A549 treated with AZD2906 at 1 μM for 4 hours (cell line): ENCODE data around the gene SLC35G3. TPM values are rescaled to one million over a fixed set of nuclear protein-coding genes. Genes with fewer than 3 reads are reported as not detected.

Experiments
- total RNA-seq: library from RNA; stranded (reverse); fragments of 200-300 nt; extraction: Qiagen RNA extraction; gene quantifications from 5 replicates; pipeline ENCODE4 v1.2.3, GENCODE V29; 2022

The SLC35G3 gene
- not detected in 5 replicates for total RNA-seq

DNA sequence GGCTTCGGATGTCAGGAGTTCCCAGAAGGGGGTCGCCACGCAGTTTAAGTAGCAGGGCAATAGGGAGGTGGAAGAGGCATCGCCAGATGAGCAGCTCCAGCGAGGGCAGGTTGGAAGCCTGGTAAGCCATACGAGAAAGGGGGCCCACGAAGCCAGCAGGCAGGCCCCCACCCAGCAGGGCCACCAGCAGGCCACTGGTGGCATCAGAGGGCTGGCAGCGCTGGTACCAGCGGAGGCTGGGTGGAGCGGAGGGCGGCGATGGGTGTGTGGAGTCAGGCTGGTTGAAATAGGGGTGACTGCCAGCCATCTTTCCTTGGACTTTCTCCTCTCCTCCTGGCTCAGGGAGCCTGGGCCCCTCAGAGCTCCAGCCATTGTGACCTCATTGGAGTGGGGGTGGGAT, at the start of gene SLC35G3:
Gene SLC35G3, minus strand, starts transcription at position 393 of the 400 bp plus-strand sequence. Its CDS starts 86 bp downstream, at position 307.

DNA sequence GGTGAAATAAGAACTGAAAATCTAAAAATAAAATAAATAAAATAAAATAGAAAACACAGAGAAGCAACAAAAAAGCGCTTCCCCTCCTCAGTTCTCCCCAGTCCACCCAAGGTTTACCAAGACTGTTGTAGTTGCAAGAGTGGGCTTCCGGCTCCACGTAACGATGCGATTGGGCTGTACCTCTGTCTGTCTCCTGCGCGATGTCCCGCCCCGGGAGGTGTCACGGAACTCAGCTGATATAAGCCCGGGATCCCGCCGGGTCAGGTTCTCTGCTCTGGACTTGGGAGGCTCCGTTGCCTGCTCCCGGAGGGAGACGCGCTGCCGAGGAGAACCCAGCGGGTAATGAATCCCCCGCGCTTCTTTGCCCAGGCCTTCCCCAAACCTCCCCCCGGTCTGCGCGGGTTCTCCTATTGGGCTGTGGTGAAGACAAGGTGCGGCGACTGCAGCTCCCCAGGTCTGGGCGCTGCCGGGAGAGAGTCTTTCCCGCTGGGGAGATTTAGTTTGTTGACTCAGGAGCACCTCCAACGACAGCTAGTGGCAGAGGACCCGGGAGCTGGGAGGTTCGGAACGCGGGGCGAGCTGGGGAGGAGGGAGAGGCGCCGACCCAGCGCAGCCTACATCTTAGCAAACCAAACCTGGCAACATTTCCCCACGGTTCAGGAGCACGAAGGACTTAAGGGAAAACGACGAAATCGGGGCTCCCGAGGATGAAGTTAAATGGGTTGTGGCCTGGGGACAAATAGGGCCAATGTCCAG, 48.8 kb upstream of the SLC35G3 start, which contains the start of gene SLFN5:
Gene SLFN5, plus strand, starts transcription at position 268 of the 756 bp plus-strand sequence. CDS start 15,619 bp downstream, outside the sequence.

DNA sequence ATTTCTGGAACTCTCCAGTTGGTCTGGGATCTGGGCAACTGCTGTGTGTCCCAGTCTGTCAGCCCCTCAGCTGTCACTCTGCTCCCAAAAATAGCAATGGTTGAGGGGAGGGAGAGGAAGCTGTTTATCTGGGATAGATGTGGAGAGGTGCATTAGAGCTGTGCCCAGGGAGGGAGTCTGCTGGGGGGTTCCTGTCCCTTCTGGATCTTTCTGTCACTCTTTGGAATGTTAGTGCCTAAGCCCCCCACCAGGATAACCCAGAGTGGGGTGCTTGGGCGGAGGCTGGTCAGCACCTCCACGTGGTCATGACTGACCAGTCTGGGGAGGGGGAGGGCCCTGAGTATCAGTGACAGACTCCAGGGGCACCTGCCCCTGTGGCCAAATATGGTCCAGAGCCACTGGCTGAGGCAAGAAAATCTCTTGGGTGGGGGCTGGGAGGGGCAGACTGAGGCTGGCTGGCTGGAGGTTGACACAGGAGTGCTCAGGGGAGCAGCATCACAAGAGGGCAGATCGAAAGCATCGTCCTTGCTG, 46.8 kb downstream of the SLC35G3 start, which contains the start of gene UNC45B:
Gene UNC45B, plus strand, starts transcription at position 443 of the 531 bp plus-strand sequence. CDS start 447 bp downstream, outside the sequence.

Other genes starting within 250 kb of the SLC35G3 start
- gene CCT6B, start 232.9 kb downstream of the SLC35G3 start, total RNA-seq, result 1.1 to 2.0 TPM (median 1.9 TPM) in 5 replicates
- 12.7 to 17.6 TPM (median 14.2 TPM) in 5 replicates for gene ZNF830, start 232.9 kb downstream of the SLC35G3 start, total RNA-seq
- 15.2 to 21.4 TPM (median 17.3 TPM) in 5 replicates for gene LIG3, start 213.9 kb downstream of the SLC35G3 start, total RNA-seq
- 45.3 to 60.0 TPM (median 50.5 TPM) in 5 replicates for gene RFFL, start 130.7 kb downstream of the SLC35G3 start, total RNA-seq
- gene RAD51D, start 74.5 kb downstream of the SLC35G3 start, total RNA-seq, result 26.4 to 31.6 TPM (median 28.2 TPM) in 5 replicates
- gene FNDC8, start 72.8 kb downstream of the SLC35G3 start, total RNA-seq, result 0.07 TPM in 2 of 5 replicates, not detected in the others
- 29.4 to 36.6 TPM (median 34.6 TPM) in 5 replicates for gene NLE1, start 52.1 kb downstream of the SLC35G3 start, total RNA-seq
- gene UNC45B, start 46.6 kb downstream of the SLC35G3 start, total RNA-seq, result not detected in 5 replicates
- gene SLFN5, start 48.7 kb upstream of the SLC35G3 start, total RNA-seq, result 2.4 to 3.2 TPM (median 2.6 TPM) in 5 replicates
- gene SLFN11, start 179.2 kb upstream of the SLC35G3 start, total RNA-seq, result 4.4 to 6.1 TPM (median 5.2 TPM) in 5 replicates
- 0.08 TPM in 1 of 5 replicates, not detected in the others for gene SLFN12, start 238.1 kb upstream of the SLC35G3 start, total RNA-seq